Neural cell (in vitro differentiated cells): ENCODE measurements around the gene TIE1. TPM values are rescaled to one million over a fixed set of nuclear protein-coding genes. Genes with fewer than 3 reads are reported as not detected.

Experiments used
- H2AFZ ChIP-seq: fragments of 200-600, 300-800 bp; sonication (generic), shearing (Covaris generic); 2 replicates; pipeline ENCODE4 v1.6.0; 2014; ENCODE audit warnings: low read depth, mild to moderate bottlenecking, antibody characterized with exemption, low read length, moderate library complexity
- H3F3A ChIP-seq: fragments of 200-600 bp; shearing (Covaris generic); 2 replicates; pipeline ENCODE4 v1.6.1; 2016; ENCODE audit warnings: mild to moderate bottlenecking, moderate library complexity, mixed read lengths, antibody characterized with exemption, low read length; ENCODE audit not compliant: insufficient read depth, poor library complexity, severe bottlenecking
- H3K27ac ChIP-seq: fragments of 200-600, 300-800 bp; sonication (generic), shearing (Covaris generic); 2 replicates; pipeline ENCODE4 v1.5.1; 2014; ENCODE audit warnings: mild to moderate bottlenecking, low read length, moderate library complexity
- H3K27me3 ChIP-seq: fragments of 300-800, 200-600 bp; sonication (generic), shearing (Covaris generic); 2 replicates; pipeline ENCODE4 v1.6.0; 2014; ENCODE audit warnings: mild to moderate bottlenecking, low read depth, low read length, moderate library complexity; ENCODE audit not compliant: insufficient read depth
- H3K36me3 ChIP-seq: fragments of 300-800, 200-600 bp; sonication (generic), shearing (Covaris generic); 2 replicates; pipeline ENCODE4 v1.5.1; 2014; ENCODE audit warnings: mild to moderate bottlenecking, antibody characterized with exemption, low read length, moderate library complexity; ENCODE audit not compliant: insufficient read depth
- H3K4me2 ChIP-seq: fragments of 300-800, 200-600 bp; sonication (generic), shearing (Covaris generic); 2 replicates; pipeline ENCODE4 v1.6.0; 2014; ENCODE audit warnings: mild to moderate bottlenecking, low read length
- H3K4me3 ChIP-seq: fragments of 300-800, 200-600 bp; sonication (generic), shearing (Covaris generic); 2 replicates; pipeline ENCODE4 v1.5.1; 2014; ENCODE audit warnings: mild to moderate bottlenecking, low read length, moderate library complexity
- H3K79me2 ChIP-seq: fragments of 200-600 bp; shearing (Covaris generic); replicated peaks from 2 replicates; pipeline ENCODE4 v1.6.0; 2014; ENCODE audit warnings: mild to moderate bottlenecking, low read length, moderate library complexity; ENCODE audit not compliant: insufficient read depth
- H3K9ac ChIP-seq: fragments of 300-800, 200-600 bp; sonication (generic), shearing (Covaris generic); 2 replicates; pipeline ENCODE4 v1.6.1; 2016; ENCODE audit warnings: mild to moderate bottlenecking, low read length, mixed read lengths
- H3K9me2 ChIP-seq: fragments of 200-600 bp; shearing (Covaris generic); 2 replicates; pipeline ENCODE4 v1.6.1; 2016; ENCODE audit warnings: mild to moderate bottlenecking, low read length, mixed read lengths; ENCODE audit not compliant: insufficient read depth
- H3K9me3 ChIP-seq: fragments of 200-600, 300-800 bp; sonication (generic), shearing (Covaris generic); 2 replicates; pipeline ENCODE4 v1.6.1; 2016; ENCODE audit warnings: mild to moderate bottlenecking, mixed run types, low read length, moderate library complexity, mixed read lengths
- H4K20me1 ChIP-seq: fragments of 200-600 bp; shearing (Covaris generic); 2 replicates; pipeline ENCODE4 v1.6.1; 2016; ENCODE audit warnings: mild to moderate bottlenecking, mixed run types; ENCODE audit not compliant: insufficient read depth
- EP300 ChIP-seq: fragments of 450-650 bp; conservative IDR thresholded peaks from 2 replicates; pipeline ENCODE4 v1.6.1; 2014; ENCODE audit warnings: antibody characterized with exemption, mild to moderate bottlenecking, moderate library complexity; ENCODE audit not compliant: poor library complexity, severe bottlenecking
- EZH2 ChIP-seq: fragments of 200-600, 300-800 bp; shearing (Covaris generic), sonication (generic); IDR thresholded peaks from 2 replicates; pipeline ENCODE4 v1.6.1; 2014; ENCODE audit warnings: antibody characterized with exemption, low read length, borderline replicate concordance, mild to moderate bottlenecking; ENCODE audit not compliant: insufficient read depth, poor library complexity, severe bottlenecking
- MXI1 ChIP-seq: fragments of 450-650 bp; conservative IDR thresholded peaks from 2 replicates; pipeline ENCODE4 v1.6.1; 2014; ENCODE audit warnings: antibody characterized with exemption, mild to moderate bottlenecking; ENCODE audit not compliant: poor library complexity, severe bottlenecking
- POLR2AphosphoS5 ChIP-seq: IDR thresholded peaks from 2 replicates; pipeline ENCODE4 v1.6.1; 2012
- RAD21 ChIP-seq: fragments of 450-650 bp; conservative IDR thresholded peaks from 2 replicates; pipeline ENCODE4 v1.6.1; 2014; ENCODE audit warnings: antibody characterized with exemption, mild to moderate bottlenecking, moderate library complexity
- SMC3 ChIP-seq: fragments of 450-650 bp; conservative IDR thresholded peaks from 2 replicates; pipeline ENCODE4 v1.6.1; 2014; ENCODE audit warnings: antibody characterized with exemption, mild to moderate bottlenecking, moderate library complexity; ENCODE audit not compliant: poor library complexity
- TAF1 ChIP-seq: IDR thresholded peaks from 2 replicates; pipeline ENCODE4 v1.6.1; 2012; ENCODE audit warnings: low read depth
- polyA plus RNA-seq: library from polyadenylated mRNA; depleted of rRNA; stranded (reverse); fragments of >200 nt; gene quantifications from 2 replicates; pipeline ENCODE4 v1.2.3, GENCODE V29; 2014
- TF ChIP-seq, protein P1 (sequence below): fragments of 450-650 bp; IDR thresholded peaks from 2 replicates; pipeline ENCODE4 v1.5.1; 2014; ENCODE audit warnings: antibody characterized with exemption, mild to moderate bottlenecking, moderate library complexity; ENCODE audit not compliant: poor library complexity, severe bottlenecking
- TF ChIP-seq, protein P2 (sequence below): IDR thresholded peaks from 2 replicates; pipeline ENCODE4 v1.6.1; 2012; ENCODE audit warnings: borderline replicate concordance

Gene TIE1
- polyA plus RNA-seq, 1 donor from 2014 or later = not detected

- Histone ChIP-seq H4K20me1 (no peaks in the 10 kb centered on the region), H3K4me3 (no peak overlapping the region), H3K9me3 (no peaks in the 10 kb centered on the region), H3K36me3 (no peaks in the 10 kb centered on the region), H3K27ac (no peak overlapping the region), H3F3A (no peaks in the 10 kb centered on the region), H3K4me2 (no peak overlapping the region), H3K9ac (no peak overlapping the region), H3K79me2 (no peaks in the 10 kb centered on the region), H2AFZ (no peak overlapping the region), H3K9me2 (no peaks in the 10 kb centered on the region), H3K27me3 (no peaks in the 10 kb centered on the region)
- TF ChIP-seq EZH2 (no peak), TAF1 (no peak), MXI1 (no peak), RAD21 (no peak), SMC3 (no peak)
These were observed 43.9 kb upstream of the TIE1 start for GRCh38 chr1:43256675-43257570.

- no peak overlapping the region for H3K4me3 ChIP-seq
- no peaks in the 10 kb centered on the region for H3K27me3 ChIP-seq
- no peak overlapping the region for H3K27ac ChIP-seq
- H3K79me2 ChIP-seq = no peaks in the 10 kb centered on the region
- H3F3A ChIP-seq = no peaks in the 10 kb centered on the region
- no peak overlapping the region for H2AFZ ChIP-seq
- H3K9me2 ChIP-seq = no peaks in the 10 kb centered on the region
- no peaks in the 10 kb centered on the region for H3K36me3 ChIP-seq
- H3K9ac ChIP-seq = no peak overlapping the region
- TF ChIP-seq, protein P1, sequence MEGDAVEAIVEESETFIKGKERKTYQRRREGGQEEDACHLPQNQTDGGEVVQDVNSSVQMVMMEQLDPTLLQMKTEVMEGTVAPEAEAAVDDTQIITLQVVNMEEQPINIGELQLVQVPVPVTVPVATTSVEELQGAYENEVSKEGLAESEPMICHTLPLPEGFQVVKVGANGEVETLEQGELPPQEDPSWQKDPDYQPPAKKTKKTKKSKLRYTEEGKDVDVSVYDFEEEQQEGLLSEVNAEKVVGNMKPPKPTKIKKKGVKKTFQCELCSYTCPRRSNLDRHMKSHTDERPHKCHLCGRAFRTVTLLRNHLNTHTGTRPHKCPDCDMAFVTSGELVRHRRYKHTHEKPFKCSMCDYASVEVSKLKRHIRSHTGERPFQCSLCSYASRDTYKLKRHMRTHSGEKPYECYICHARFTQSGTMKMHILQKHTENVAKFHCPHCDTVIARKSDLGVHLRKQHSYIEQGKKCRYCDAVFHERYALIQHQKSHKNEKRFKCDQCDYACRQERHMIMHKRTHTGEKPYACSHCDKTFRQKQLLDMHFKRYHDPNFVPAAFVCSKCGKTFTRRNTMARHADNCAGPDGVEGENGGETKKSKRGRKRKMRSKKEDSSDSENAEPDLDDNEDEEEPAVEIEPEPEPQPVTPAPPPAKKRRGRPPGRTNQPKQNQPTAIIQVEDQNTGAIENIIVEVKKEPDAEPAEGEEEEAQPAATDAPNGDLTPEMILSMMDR = no peak
- no peak for TF ChIP-seq TAF1
- TF ChIP-seq, protein P2, sequence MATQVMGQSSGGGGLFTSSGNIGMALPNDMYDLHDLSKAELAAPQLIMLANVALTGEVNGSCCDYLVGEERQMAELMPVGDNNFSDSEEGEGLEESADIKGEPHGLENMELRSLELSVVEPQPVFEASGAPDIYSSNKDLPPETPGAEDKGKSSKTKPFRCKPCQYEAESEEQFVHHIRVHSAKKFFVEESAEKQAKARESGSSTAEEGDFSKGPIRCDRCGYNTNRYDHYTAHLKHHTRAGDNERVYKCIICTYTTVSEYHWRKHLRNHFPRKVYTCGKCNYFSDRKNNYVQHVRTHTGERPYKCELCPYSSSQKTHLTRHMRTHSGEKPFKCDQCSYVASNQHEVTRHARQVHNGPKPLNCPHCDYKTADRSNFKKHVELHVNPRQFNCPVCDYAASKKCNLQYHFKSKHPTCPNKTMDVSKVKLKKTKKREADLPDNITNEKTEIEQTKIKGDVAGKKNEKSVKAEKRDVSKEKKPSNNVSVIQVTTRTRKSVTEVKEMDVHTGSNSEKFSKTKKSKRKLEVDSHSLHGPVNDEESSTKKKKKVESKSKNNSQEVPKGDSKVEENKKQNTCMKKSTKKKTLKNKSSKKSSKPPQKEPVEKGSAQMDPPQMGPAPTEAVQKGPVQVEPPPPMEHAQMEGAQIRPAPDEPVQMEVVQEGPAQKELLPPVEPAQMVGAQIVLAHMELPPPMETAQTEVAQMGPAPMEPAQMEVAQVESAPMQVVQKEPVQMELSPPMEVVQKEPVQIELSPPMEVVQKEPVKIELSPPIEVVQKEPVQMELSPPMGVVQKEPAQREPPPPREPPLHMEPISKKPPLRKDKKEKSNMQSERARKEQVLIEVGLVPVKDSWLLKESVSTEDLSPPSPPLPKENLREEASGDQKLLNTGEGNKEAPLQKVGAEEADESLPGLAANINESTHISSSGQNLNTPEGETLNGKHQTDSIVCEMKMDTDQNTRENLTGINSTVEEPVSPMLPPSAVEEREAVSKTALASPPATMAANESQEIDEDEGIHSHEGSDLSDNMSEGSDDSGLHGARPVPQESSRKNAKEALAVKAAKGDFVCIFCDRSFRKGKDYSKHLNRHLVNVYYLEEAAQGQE = no peak
- TF ChIP-seq POLR2AphosphoS5 = no peak
- no peak for TF ChIP-seq MXI1
- TF ChIP-seq SMC3 = no peak
- TF ChIP-seq RAD21 = no peak
- TF ChIP-seq EZH2 = no peak
- no peak for TF ChIP-seq EP300
- no peaks in the 10 kb centered on the region for H4K20me1 ChIP-seq
- H3K9me3 ChIP-seq = no peaks in the 10 kb centered on the region
- no peak overlapping the region for H3K4me2 ChIP-seq
These were observed 42.4 kb upstream of the TIE1 start for GRCh38 chr1:43258370-43258769.
